HG02642 (cell line): ENCODE results near the gene DAAM1.
A peak's percentile ranks its signal among the peaks of the same experiment; 100 is the strongest.

Source experiments
- ATAC-seq: cut with Tn5 transposase; IDR thresholded peaks from one replicate; pipeline ENCODE4 v1.9.1; 2021; ENCODE audit warnings: mild to moderate bottlenecking; ENCODE audit not compliant: unreplicated experiment, poor library complexity

DAAM1 gene

DNA sequence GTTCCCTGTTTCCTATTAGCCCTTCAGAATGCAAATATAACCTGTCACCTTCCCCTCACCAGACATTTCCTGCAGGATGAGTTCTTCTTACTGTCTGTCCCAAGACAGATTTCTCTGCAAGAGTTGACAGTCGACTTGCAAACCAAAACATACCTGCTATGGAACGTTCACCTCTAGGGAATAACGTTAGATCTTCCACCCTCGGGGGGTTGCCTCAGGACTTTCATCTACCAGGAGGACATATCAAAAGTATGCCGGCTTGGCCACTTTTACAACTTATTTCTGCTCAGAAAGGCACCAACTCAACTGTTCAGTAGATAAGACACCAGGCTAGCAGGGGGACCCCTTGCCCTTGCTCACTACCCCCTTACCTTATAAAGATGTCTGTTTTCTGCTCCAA is 92.5 kb downstream of the DAAM1 start:
- ATAC-seq, result no peak

DNA sequence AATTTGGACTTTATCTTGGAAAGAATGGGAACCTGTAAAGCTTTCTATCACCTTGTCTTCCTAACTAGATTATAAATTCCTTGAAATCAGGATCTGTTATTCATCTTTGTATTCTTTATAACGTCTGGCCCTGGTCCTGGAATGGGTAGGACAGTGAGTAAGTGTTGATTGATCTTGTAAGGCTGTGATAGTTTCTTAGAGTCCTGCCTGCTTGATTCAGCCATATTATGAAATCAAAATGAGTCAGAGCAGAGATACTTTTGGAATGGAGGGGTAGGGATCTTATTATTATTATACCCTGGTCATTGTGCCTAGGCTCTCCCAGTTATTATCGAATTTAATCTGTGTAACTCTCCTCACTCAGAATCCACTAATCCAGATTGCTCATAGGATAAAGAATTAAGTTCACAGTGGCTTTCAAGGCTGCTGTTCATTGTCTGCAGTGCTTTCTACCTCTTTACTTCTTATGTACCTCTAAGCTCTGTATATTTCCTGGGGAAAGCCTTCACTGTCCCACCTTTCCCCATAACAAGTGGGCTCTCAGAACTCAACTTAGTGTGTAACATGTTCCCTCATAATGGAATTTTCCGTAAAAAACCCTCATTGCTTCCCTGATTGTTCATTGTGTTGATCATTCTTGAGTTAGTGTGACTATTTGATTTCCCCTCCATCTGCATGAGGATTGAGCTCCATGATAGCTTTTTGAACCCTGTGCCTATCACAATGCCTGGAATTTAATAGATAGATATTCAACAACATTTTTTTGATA is 93.3 kb downstream of the DAAM1 start:
- ATAC-seq, result no peak

DNA sequence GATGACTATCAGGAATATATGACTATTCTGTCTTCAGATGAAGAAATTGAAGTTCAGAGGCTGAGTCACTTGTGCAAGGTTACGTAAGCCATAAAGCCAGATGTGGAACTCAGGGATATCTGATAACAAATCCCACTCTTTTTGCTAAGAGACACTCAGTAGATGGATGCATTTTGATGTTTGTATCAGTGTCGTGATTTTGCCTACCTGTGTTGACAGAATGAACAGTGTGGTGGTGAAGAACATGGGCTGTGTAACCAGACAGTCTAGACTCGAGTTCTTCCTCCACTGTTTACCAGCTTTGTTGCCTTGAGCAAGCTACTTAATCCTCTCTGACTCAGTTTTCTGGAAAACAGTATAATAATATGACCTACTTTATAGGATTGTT is 93.9 kb downstream of the DAAM1 start:
- ATAC-seq, result no peak

DNA sequence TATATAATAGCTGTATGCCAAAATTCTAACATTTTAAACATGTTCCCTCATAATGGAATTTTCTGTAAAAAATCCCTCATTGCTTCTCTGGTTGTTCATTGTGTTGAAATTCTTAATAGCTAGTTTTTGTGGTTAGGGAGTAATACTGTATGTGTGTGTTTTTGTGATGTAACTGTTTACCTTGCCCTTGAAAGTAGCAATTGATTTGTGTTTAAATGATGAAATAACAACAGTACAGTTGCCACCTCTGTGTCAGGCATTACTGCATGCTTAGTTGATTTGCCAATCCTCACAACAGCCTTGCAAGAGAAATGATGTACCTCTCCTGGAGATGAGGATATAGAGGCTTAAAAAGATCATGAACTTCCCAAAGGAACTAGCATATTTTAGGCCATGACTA is 94.9 kb downstream of the DAAM1 start:
- no peak for ATAC-seq

DNA sequence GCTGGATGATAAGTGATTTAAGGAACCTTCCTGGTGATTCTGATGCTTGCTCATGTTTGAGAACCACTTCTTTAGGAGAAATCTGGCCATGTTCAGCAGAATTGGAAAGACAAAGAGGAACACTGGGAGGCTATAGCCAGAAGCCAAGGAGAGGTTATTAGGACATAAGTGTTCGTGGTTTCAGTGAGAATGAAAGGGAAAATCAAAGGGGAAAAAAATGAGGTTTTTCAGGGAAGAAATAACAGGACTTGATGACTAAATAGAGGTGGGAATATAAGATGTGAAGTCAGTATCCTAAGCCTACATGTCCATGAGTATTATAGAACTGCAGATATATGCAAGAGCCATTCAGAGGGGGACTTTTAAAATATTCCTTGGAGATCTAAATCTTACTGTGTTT is 95.6 kb downstream of the DAAM1 start:
- no peak for ATAC-seq

DNA sequence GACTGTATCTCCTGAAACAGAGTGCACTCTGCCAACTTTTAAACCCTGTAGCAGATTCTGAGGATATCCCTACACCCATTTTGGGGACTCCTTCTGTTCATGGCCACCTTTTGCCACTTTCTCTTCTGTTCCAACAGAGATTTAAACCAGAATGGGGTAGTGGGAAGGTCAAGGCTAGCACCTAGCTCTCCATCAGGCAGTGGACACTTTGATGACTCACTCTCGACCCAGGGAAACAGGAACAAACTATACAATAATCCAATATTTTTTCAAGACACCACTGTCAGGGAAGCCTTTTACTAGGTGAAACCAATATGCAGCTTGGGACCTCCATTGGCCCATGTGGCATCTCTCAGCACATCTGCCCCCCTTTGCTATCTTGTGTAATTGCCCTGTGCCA is 103.6 kb downstream of the DAAM1 start:
- ATAC-seq, result no peak

DNA sequence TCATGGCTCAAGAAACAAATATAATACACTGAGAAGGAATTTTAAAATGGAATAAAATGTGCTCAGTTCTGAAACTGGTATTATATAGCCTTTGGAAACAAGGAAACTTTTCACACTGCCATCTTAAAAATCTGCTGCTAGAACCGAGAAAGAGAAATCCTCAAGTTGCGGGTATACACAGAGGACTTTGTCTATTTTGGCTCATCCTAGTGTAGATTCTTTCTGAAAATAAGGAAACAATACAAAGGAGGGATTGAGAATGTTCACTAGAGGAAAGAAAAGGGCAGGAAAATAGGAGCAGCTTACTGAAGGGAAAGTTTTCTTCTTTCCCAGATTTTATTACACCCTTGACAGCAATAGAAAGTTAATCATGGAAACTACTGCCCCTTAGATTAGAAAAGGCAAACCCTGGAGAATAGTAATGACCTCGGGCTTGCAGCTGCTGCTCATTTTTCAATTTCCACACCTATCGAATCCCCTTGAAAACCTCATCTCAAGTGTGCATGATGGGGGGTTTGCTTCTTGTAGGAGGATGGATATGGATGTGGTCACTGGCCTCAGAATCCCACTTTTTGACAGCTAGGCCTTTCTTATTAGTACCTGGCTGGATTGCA is 104.6 kb downstream of the DAAM1 start:
- ATAC-seq, result no peak

DNA sequence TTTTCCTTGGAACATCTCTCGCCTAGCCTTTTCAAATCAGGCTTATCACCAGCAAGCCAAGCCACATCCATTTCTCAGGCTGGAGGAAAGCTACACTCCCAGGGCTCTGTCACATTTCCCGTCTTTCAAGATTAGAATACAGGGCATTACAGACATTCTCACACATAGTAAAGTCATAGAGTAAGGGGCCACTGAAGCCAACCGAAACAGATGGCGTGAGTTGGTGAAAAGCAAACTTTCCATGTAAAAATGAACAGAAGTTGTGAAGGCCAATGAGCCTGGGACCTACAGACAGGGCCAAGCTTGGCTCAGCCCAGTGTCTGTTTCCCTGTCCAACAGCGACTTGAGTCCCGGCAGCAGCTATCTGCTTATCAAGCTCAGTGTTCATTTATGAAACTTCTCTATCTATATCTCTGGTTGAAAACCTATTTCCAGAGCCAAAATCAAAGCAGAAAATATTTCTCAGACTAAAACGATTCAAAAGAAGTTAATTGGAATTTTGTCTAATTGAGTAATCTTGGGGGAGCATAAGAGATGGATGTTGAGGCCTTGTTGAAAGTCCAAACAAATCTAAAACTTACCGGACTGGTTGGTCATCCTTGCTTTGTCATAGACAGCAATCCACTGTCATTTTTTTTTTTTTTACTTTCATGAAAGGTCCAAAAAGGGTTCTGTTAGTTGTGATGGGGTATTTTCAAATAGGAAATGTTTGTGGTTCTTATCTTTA is 105.6 kb downstream of the DAAM1 start:
- no peak for ATAC-seq

DNA sequence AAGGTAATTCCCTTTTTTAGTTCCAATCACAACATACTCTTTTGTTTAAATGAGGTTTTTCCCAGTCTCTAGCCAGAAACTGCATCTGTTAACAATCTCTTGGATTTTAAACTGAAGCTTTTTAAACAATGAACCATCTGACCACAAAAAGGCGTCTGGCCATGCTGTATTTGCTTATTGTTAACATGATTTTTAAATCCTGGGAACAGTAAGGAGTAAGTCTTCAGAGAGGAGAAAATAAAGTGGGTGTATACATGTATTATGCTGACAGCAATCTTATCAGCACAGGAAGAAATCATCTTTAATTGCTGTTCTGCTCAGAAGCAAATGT is 106.2 kb downstream of the DAAM1 start:
- ATAC-seq, result no peak

DNA sequence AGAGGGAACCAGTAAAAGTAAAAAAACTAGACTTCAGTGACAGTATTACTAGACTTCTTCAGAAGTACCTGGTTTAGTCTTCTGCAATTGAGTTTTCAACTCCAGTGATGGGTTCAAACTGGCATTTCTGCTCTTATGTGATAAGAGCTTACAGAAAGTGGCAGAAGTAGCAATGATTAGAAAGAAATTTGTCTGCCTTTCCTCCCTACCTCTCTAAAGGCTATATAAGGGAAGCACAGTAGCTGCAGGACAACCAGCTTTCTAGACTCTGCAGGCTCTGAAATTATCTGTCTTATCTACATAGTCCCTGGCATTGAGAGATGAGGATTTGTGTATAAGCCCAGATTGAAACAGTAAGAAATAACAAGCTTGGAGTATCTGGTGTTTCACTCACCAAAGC is 107.5 kb downstream of the DAAM1 start:
- no peak for ATAC-seq

DNA sequence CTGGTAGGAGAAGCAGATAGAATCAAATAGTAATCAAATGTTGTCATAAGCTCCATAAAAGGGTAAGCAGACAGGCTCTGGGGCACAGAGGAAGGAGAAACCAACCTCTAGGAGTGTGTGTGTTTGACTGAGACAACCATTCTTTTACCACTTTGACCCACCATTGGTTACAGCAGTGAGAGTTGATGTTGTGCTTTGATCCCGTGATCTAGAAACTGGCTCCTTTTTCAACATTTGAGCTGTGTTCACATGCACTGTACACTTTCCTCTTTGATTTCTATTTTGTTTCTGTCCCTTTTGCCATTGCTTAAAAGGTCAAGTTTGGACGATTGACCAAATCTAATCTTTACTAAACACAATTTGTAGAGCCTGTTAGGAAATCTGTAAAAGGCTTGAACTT is 108.0 kb downstream of the DAAM1 start:
- no peak for ATAC-seq

DNA sequence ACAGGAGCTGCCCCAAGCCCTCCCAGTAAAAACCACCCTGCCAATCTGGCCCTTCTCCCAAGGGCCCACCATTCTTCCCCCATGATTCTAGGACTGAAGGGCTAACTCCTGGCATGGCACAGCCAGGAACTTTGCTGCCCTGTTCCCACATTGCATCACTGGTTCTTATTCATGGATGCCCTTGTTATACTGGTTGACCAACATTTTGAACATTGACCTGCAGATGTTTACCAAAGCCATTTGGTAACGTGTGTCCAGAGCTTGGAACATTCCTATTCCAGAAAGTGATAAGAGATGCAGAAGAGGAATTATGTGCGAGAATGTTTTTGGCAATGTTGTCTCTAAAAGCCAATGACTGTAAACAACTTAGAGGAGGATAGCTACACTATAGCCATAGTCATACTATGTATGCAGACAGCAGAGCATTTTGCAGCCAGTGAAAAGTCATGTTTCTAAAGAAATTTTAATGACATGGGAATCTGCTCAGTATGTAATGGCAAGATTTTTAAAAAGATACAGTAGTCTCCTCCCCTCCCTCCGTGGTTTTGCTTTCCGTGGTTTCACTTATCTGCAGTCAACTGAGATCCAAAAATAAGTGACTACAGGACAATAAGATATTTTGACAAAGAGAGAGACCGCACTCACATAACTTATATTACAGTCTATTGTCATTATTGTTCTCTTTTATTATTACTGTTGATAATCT is 108.8 kb downstream of the DAAM1 start:
- ATAC-seq, result no peak

DNA sequence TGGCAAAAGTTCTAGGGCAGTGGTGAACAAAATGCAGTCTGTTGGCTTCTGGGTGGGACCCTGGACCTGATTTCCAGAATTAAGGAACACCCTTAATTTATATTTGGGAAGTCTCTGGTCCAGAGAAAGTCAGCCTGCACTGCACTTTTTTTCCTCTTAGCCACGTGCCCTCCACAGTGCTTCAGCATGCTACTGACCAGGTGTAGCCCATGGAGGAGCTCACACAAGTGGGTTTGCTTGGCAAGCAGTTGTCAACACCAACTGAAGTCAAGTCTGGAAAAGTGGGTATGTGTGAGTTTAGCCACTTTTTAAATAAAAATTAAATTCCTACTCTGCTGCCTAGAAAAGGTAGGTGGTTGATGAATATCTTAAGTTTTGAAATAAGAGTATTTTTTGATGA is 111.3 kb downstream of the DAAM1 start:
- ATAC-seq, result no peak

DNA sequence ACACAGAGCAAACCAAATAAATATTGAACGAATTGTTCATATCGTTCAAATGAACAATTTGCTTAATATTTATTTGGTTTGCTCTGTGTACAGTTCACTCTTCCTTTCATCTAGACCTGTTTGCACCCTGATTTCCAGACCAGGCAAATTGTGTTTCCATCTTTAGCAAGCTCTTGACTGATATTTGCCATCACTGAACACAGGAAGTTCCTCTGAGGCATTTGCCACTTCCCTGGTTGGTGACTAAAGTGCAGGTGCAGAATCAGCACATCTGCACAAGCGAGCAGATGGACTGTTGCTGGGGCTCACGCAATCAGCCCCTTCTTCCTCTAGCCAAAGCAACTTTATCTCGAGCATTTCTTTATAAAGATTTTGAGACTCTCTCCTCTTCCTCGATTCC is 112.9 kb downstream of the DAAM1 start:
- ATAC-seq, result peak; percentile 92

DNA sequence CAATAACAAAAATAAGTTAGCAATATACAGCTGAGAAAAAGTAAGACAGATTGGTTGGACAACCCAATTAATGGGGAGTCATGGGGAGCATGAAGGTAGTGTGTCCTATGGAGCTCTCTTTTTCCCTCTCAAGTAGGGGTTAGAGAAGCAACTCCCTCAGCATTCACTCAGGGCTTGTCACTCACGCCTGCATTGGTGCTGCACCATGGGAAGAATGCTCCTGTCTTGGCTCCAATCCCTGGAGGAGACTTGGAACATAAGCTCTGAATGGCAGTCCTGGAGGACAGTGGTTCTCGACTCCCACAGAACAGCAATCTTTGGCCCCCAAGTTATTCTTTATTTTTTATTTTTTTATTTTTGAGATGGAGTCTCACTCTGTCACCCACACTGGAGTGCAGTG is 113.8 kb downstream of the DAAM1 start:
- no peak for ATAC-seq

DNA sequence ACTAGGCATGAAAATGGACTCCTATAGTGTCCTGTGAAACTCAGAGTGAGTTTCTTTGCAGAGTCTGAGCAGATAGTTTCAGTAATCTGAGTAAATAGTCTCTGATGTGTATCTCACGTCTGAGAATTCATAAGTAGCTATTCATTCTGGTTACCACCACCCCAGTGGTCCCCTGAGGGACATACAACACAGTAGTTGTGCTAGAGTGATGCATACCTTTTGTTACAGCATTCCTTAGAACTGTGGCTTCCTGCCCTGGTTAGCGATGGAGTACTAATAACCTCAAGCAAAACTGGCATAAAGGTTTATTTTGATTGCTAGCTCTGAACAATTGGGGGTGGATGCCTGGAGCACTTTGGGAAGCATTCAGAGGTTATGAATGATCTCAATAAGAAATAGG is 114.7 kb downstream of the DAAM1 start:
- no peak for ATAC-seq

DNA sequence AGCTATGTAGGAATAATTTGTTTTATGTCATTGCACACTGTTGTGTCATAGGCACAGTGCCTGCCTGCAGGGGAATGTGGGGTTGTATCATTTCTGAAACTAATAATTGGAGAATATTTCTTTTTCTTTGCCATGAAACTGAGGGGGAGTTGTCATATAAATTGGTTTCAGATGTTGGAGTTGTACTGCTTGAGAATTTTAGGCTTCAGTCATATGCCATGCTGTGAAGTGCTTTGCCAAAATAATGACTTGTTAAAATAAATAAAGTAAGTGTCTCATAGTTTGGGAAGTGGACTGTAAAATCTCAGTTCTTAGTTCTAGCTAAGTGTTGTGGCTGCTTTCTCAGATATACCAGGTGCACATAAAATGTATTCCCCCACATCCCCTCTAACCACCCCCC is 116.8 kb downstream of the DAAM1 start:
- ATAC-seq, result no peak

DNA sequence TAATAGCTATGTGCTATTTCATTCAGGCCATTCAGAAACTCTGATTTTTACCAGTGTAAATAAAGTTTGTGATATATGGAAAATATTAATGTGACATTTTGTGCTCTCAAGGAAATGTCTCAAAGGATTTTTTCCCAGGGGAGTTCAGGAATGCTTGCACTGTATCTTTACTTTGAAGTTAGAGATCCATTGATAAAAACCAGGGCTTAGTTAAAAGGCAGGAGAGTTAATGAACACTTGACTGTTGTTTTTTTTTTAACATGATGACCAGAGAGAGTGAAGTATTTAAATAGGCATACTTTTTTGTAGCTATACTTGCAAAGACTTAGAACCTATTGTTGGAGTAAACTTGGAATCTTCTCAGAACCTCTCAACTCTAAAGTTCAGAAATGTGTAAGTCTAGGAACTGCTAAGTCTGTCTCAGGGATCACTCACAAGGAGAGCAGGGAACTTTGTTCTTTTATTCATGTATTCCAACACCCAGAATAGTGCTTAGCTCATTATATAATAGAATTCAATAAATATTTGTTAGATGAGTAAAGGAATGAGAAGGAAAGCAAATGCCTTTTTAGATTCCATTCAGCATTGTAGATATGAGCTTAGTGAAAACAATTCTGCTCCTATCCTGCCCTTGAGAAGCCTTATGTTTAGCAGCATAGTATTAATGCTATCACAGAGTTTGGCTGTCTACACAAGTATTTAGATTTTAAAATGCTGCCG is 117.5 kb downstream of the DAAM1 start:
- no peak for ATAC-seq

DNA sequence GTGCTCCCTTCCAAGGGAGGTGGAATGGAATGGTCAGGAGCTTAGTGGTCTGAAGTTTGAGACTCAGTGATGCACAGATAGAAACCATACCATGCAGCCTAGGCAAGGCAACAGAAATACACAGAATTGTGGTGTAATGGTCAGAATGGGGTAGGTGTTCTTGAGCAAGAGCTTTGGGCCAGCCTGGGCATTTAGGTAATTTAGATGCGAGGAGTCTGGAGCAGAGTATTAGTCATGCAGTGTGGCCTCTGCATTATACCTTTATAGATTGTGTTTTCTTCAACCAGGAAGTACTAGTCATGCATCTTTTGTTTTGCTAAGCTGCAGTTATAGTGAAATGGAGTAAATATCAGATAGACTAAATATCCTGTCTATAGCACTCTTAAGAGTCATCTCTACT is 118.3 kb downstream of the DAAM1 start:
- ATAC-seq, result no peak

DNA sequence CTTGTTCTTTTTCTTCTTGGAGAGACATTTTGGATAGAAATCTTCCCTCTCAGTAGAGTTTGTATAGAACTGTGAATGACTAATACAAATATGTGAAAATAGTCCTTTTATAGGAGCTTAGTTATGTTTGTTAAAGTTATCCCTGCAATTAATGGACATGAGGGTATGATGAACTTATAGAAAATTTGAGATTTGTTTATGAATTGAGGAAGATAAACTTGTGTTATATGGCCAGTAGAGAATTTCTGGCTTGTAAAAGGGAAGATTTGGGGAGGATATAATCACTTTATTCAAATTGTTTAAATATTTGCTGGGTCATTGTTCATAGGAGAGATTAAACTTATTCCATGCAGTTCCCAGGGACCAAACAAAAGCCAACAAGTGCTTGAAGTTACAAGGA is 119.6 kb downstream of the DAAM1 start:
- no peak for ATAC-seq

DNA sequence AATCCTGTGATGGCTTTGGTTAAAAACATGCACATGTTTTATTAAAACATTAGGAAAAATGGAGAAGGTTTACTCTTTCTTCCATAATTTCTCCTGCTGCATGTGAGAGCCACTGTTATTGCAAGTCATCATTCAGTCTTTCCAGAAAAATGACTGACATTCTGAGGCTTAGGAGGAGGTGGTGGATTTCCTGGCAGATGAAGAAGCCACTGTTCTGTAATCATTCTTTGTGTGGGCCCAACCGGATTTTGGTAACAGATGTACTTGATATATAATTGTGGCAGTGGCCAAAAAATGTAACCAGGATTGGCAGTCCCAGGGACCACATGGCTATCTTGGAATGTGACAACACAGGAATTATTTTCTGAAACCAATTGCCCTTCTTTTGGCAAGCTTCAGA is 120.2 kb downstream of the DAAM1 start:
- ATAC-seq, result no peak
